ENCODE results near the gene KIAA0319L. TPM values are rescaled to one million over a fixed set of nuclear protein-coding genes. Genes with fewer than 3 reads are reported as not detected.

KIAA0319L gene
- total RNA-seq, 1 donor from 2014 or later = 58.3 TPM

DNA sequence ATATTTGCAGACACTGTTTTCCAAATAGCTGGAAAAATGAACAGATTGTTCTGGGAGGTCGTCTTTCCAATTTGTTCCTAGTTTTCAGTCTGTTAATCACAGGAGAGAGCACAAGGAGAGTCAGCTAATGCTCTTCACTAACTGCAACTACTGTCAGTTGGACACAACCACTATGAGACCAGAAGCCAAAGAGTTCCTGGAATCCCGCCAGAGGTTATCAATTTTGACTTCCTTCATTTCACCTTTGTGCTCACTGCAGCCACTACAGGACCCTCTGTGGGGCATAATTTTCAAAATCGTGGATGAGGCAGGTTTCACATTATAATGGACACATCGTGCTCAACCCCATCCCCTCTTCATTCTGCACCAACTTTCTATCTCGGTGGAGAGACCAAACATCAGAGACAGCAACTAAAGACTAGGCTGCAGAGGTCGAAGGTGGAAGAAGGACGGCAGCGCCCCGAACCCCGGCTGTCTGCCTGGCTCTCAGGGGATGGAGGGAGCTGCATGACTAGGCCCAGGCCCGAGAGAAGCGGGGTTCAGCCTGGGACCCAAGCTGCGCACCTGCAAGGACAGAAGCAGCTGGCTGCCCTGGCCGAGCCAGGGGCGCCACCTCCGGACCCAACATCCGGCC lies 602 bp downstream of the KIAA0319L start:
- H3K4me3 ChIP-seq = peak overlapping the region; percentile 97
- H3K79me2 ChIP-seq (ENCODE audit: low read depth) = peaks cover 49% of the 10 kb centered on the region
- H3K9me3 ChIP-seq (ENCODE audit: low read depth) = no peaks in the 10 kb centered on the region
- H3K27ac Mint-ChIP-seq = peak overlapping the region; percentile 83
- peak overlapping the region; percentile 98 for H3K4me2 ChIP-seq
- no peaks in the 10 kb centered on the region for H3K9me3 Mint-ChIP-seq
- no peak for DNase-seq (ENCODE audit: low spot score)
- H3K27me3 Mint-ChIP-seq (ENCODE audit: insufficient read depth, low read depth) = peaks cover 3% of the 10 kb centered on the region
- H3K4me1 ChIP-seq = peaks cover 26% of the 10 kb centered on the region
- H3K36me3 ChIP-seq = no peaks in the 10 kb centered on the region
- peaks cover 15% of the 10 kb centered on the region for H3K36me3 Mint-ChIP-seq
- peak overlapping the region; percentile 97 for H2AFZ ChIP-seq (replicated peaks)
- TF ChIP-seq EZH2 (IDR thresholded peaks at IDR 0.05) (no peak), EZH2phosphoT487 (IDR thresholded peaks at IDR 0.05) (no peak)
- TF ChIP-seq, protein P1, sequence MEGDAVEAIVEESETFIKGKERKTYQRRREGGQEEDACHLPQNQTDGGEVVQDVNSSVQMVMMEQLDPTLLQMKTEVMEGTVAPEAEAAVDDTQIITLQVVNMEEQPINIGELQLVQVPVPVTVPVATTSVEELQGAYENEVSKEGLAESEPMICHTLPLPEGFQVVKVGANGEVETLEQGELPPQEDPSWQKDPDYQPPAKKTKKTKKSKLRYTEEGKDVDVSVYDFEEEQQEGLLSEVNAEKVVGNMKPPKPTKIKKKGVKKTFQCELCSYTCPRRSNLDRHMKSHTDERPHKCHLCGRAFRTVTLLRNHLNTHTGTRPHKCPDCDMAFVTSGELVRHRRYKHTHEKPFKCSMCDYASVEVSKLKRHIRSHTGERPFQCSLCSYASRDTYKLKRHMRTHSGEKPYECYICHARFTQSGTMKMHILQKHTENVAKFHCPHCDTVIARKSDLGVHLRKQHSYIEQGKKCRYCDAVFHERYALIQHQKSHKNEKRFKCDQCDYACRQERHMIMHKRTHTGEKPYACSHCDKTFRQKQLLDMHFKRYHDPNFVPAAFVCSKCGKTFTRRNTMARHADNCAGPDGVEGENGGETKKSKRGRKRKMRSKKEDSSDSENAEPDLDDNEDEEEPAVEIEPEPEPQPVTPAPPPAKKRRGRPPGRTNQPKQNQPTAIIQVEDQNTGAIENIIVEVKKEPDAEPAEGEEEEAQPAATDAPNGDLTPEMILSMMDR (IDR thresholded peaks at IDR 0.05) = no peak
- no peak overlapping the region for H3K27ac ChIP-seq
- H3K4me3 Mint-ChIP-seq = peak overlapping the region; percentile 98
- peaks cover 45% of the 10 kb centered on the region for H4K20me1 ChIP-seq (ENCODE audit: low read depth)
- peak overlapping the region; percentile 83 for H3K9ac ChIP-seq
- H3K27me3 ChIP-seq = no peaks in the 10 kb centered on the region
- H3K4me1 Mint-ChIP-seq = peaks cover 37% of the 10 kb centered on the region
- H3F3A ChIP-seq (ENCODE audit: low read depth) = peaks cover 30% of the 10 kb centered on the region

DNA sequence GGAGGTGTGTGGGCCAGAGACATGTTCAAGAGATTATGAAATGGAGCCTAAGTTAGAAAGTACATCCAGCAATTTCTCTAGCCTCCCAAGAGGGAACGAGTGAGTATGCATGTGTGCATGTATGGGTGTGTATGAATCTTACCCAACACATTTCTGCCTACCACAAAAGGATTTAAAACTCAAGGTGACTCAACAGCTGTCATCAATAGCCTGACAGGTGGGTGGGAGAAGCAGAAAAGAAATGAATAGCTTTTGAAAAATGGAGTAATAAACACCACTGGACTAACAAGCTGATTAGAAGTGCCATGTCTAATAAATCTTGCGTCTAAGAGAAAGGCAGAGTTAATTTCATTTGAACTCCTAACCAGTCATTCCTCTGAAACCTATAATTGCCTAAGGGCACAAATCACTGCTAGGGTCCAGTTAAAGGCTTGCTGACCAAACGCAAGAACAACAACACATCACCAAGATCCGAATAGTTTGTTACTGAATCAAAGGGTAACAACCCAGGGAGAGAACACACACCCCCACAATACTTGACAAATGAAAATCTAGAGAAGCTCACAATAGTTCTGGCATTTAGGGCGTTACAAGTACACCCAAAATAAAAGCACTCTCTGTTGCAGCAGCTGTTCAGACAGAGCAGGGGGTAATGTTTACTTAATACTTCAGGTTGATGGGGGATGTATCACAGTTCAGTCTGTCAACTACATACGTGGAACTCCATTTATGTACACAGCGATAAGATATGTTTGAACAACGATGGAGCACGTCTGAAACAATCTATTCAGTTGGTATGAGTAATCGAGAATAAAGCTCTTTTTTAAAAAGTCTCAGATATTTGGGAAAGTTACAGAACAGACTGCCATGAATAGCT lies 1.4 kb downstream of the KIAA0319L start:
- H4K20me1 ChIP-seq (ENCODE audit: low read depth) = peaks cover 45% of the 10 kb centered on the region
- peaks cover 26% of the 10 kb centered on the region for H3K4me1 ChIP-seq
- Mint-ChIP-seq H3K9me3 (no peaks in the 10 kb centered on the region), H3K27ac (no peak overlapping the region), H3K4me3 (peak overlapping the region; percentile 98), H3K27me3 (ENCODE audit: insufficient read depth, low read depth) (peaks cover 3% of the 10 kb centered on the region), H3K4me1 (peaks cover 33% of the 10 kb centered on the region), H3K36me3 (peaks cover 16% of the 10 kb centered on the region)
- TF ChIP-seq EZH2 (IDR thresholded peaks at IDR 0.05) = no peak
- TF ChIP-seq, protein P1 (IDR thresholded peaks at IDR 0.05) = no peak
- TF ChIP-seq EZH2phosphoT487 (IDR thresholded peaks at IDR 0.05) = no peak
- DNase-seq (ENCODE audit: low spot score) = no peak
- no peak overlapping the region for H2AFZ ChIP-seq (replicated peaks)
- H3K4me3 ChIP-seq = peak overlapping the region; percentile 97
- H3K36me3 ChIP-seq = peaks cover 4% of the 10 kb centered on the region
- H3K27me3 ChIP-seq = no peaks in the 10 kb centered on the region
- peak overlapping the region; percentile 83 for H3K9ac ChIP-seq
- H3K27ac ChIP-seq = no peak overlapping the region
- H3F3A ChIP-seq (ENCODE audit: low read depth) = peaks cover 30% of the 10 kb centered on the region
- H3K9me3 ChIP-seq (ENCODE audit: low read depth) = no peaks in the 10 kb centered on the region
- H3K4me2 ChIP-seq = peak overlapping the region; percentile 98
- H3K79me2 ChIP-seq (ENCODE audit: low read depth) = peaks cover 57% of the 10 kb centered on the region

DNA sequence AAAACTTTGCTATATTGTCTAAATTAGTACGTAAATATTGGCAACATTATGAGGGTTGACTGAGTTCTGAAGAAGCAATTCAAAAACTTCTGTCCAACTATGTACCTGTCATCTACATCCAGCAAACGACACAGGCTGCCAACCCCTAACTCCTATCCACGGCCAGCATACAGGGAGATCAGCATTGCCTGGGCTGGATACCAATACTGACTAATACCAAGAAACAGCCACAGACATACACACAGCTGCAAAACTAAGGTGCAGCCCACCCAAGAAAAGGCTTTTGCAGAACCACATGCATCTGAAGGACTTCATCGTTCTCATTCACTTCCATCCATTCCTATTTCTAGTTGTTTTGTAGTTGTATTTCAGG lies 2.0 kb downstream of the KIAA0319L start:
- Mint-ChIP-seq H3K27ac (no peak overlapping the region), H3K4me1 (peaks cover 33% of the 10 kb centered on the region), H3K36me3 (peaks cover 16% of the 10 kb centered on the region), H3K27me3 (ENCODE audit: insufficient read depth, low read depth) (peaks cover 3% of the 10 kb centered on the region), H3K4me3 (peak overlapping the region; percentile 11), H3K9me3 (no peaks in the 10 kb centered on the region)
- DNase-seq (ENCODE audit: low spot score) = no peak
- Histone ChIP-seq H2AFZ (replicated peaks) (no peak overlapping the region), H3K4me3 (peak overlapping the region; percentile 97), H3K27ac (no peak overlapping the region), H3K27me3 (no peaks in the 10 kb centered on the region), H3K9ac (peak overlapping the region; percentile 4), H3F3A (ENCODE audit: low read depth) (peaks cover 32% of the 10 kb centered on the region), H3K4me1 (peaks cover 26% of the 10 kb centered on the region), H3K79me2 (ENCODE audit: low read depth) (peaks cover 60% of the 10 kb centered on the region), H3K9me3 (ENCODE audit: low read depth) (no peaks in the 10 kb centered on the region), H3K4me2 (peak overlapping the region; percentile 98), H3K36me3 (peaks cover 8% of the 10 kb centered on the region), H4K20me1 (ENCODE audit: low read depth) (peaks cover 48% of the 10 kb centered on the region)
- TF ChIP-seq EZH2 (IDR thresholded peaks at IDR 0.05) = no peak
- TF ChIP-seq EZH2phosphoT487 (IDR thresholded peaks at IDR 0.05) = no peak
- TF ChIP-seq, protein P1 (IDR thresholded peaks at IDR 0.05) = no peak

Measured in neural progenitor cell (in vitro differentiated cells).